ENCODE results near the gene QRICH1.
"Not testable (repeated sequence)": the region's sequence is repeated elsewhere in the genome, so short reads cannot be mapped to it uniquely, and the experiment has no call there.

The QRICH1 gene

DNA sequence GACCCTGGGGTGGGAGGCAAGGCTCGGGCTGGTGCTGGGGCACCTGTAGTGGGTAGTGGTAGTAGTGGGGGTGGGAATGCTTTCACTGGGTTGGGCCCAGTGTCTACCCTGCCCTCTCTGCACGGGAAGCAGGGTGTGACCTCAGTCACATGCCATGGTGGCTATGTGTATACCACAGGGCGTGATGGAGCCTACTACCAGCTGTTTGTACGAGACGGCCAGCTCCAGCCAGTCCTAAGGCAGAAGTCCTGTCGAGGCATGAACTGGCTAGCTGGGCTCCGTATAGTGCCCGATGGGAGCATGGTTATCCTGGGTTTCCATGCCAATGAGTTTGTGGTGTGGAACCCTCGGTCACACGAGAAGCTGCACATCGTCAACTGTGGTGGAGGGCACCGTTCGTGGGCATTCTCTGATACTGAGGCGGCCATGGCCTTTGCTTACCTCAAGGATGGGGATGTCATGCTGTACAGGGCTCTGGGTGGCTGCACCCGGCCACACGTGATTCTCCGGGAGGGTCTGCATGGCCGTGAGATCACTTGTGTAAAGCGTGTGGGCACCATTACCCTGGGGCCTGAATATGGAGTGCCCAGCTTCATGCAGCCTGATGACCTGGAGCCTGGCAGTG is 80.6 kb downstream of the QRICH1 start:
- Histone ChIP-seq H4K20me1 (ENCODE audit: low read depth, low read length) (peaks cover 3% of the 10 kb centered on the region; the same call in 1 of the 2 replicates), H3K4me3 (ENCODE audit: insufficient read depth, low read length, poor library complexity, severe bottlenecking) (no peak overlapping the region), H3K27me3 (ENCODE audit: low read length) (no peaks in the 10 kb centered on the region), H3F3A (ENCODE audit: insufficient read depth) (peaks cover 13% of the 10 kb centered on the region), H3K36me3 (ENCODE audit: low read length) (no peaks in the 10 kb centered on the region), H3K79me2 (ENCODE audit: insufficient read depth, low read length) (peaks cover 29% of the 10 kb centered on the region), H3K4me2 (ENCODE audit: low read depth, low read length, poor library complexity, severe bottlenecking) (no peak overlapping the region), H3K9me3 (ENCODE audit: insufficient read depth, low read length) (no peaks in the 10 kb centered on the region), H3K9ac (ENCODE audit: low read length) (no peak overlapping the region), H2AFZ (ENCODE audit: low read depth, low read length, severe bottlenecking) (no peak overlapping the region), H3K27ac (ENCODE audit: low read depth, low read length) (no peak overlapping the region), H3K9me2 (replicated peaks; ENCODE audit: insufficient read depth, low read length) (no peaks in the 10 kb centered on the region)
- TF ChIP-seq CTCF (IDR thresholded peaks at IDR 0.05; ENCODE audit: insufficient read depth, low read length, poor library complexity, severe bottlenecking) (no peak), EZH2phosphoT487 (conservative IDR thresholded peaks at IDR 0.05; ENCODE audit: low read length) (no peak)

DNA sequence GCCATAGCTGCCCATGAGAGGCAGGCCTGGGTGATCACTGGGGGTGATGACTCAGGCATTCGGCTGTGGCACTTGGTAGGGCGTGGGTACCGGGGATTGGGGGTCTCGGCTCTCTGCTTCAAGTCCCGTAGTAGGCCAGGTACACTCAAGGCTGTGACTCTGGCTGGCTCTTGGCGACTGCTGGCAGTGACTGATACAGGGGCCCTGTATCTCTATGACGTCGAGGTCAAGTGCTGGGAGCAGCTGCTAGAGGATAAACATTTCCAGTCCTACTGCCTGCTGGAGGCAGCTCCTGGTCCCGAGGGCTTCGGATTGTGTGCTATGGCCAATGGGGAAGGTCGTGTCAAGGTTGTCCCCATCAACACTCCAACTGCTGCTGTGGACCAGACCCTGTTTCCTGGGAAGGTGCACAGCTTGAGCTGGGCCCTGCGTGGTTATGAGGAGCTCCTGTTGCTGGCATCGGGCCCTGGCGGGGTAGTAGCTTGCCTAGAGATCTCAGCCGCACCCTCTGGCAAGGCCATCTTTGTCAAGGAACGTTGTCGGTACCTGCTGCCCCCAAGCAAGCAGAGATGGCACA is 81.3 kb downstream of the QRICH1 start:
- Histone ChIP-seq H4K20me1 (ENCODE audit: low read depth, low read length) (peaks cover 6% of the 10 kb centered on the region; the same call in 1 of the 2 replicates), H3K4me2 (ENCODE audit: low read depth, low read length, poor library complexity, severe bottlenecking) (no peak overlapping the region), H3F3A (ENCODE audit: insufficient read depth) (peaks cover 14% of the 10 kb centered on the region), H3K4me3 (ENCODE audit: insufficient read depth, low read length, poor library complexity, severe bottlenecking) (no peak overlapping the region), H3K79me2 (ENCODE audit: insufficient read depth, low read length) (peaks cover 33% of the 10 kb centered on the region), H3K9ac (ENCODE audit: low read length) (no peak overlapping the region), H3K36me3 (ENCODE audit: low read length) (no peaks in the 10 kb centered on the region), H3K9me3 (ENCODE audit: insufficient read depth, low read length) (no peaks in the 10 kb centered on the region), H3K27me3 (ENCODE audit: low read length) (no peaks in the 10 kb centered on the region), H3K27ac (ENCODE audit: low read depth, low read length) (no peak overlapping the region), H3K9me2 (replicated peaks; ENCODE audit: insufficient read depth, low read length) (no peaks in the 10 kb centered on the region), H2AFZ (ENCODE audit: low read depth, low read length, severe bottlenecking) (no peak overlapping the region)
- TF ChIP-seq CTCF (IDR thresholded peaks at IDR 0.05; ENCODE audit: insufficient read depth, low read length, poor library complexity, severe bottlenecking) (no peak), EZH2phosphoT487 (conservative IDR thresholded peaks at IDR 0.05; ENCODE audit: low read length) (no peak)

- peaks cover 33% of the 10 kb centered on the region for H3K79me2 ChIP-seq (ENCODE audit: insufficient read depth, low read length)
- no peak overlapping the region for H3K4me2 ChIP-seq (ENCODE audit: low read depth, low read length, poor library complexity, severe bottlenecking)
- TF ChIP-seq CTCF (IDR thresholded peaks at IDR 0.05; ENCODE audit: insufficient read depth, low read length, poor library complexity, severe bottlenecking) (no peak), EZH2phosphoT487 (conservative IDR thresholded peaks at IDR 0.05; ENCODE audit: low read length) (no peak)
Observed at GRCh38 chr3:49009396-49009795, 84.5 kb downstream of the QRICH1 start.

DNA sequence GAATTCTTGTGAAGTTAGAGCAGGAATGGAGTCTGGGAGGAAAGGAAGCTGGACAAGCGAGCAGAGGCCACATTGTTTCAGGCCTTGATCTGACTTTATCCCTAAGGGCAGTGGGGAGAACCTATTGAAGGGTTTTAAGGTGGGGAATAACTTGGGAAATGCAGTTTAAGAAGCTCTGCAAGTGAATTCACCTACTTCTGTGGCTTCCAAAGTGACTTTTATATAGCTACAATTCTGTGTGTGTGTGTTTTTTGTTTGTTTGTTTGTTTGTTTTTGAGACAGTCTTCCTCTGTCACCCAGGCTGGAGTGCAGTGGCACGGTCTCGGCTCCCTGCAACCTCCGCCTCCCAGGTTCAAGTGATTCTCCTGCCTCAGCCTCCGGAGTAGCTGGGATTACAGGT is 85.2 kb downstream of the QRICH1 start:
- not testable (repeated sequence) for H3F3A ChIP-seq (ENCODE audit: insufficient read depth); H3K9me3 ChIP-seq (ENCODE audit: insufficient read depth, low read length); H3K27me3 ChIP-seq (ENCODE audit: low read length); H4K20me1 ChIP-seq (ENCODE audit: low read depth, low read length); H3K36me3 ChIP-seq (ENCODE audit: low read length); H3K4me3 ChIP-seq (ENCODE audit: insufficient read depth, low read length, poor library complexity, severe bottlenecking); H2AFZ ChIP-seq (ENCODE audit: low read depth, low read length, severe bottlenecking); H3K9me2 ChIP-seq (replicated peaks; ENCODE audit: insufficient read depth, low read length)
- peak overlapping the region; percentile 88 for H3K4me2 ChIP-seq (ENCODE audit: low read depth, low read length, poor library complexity, severe bottlenecking)
- H3K79me2 ChIP-seq (ENCODE audit: insufficient read depth, low read length), result peaks cover 33% of the 10 kb centered on the region
- H3K9ac ChIP-seq (ENCODE audit: low read length), result peak overlapping the region; percentile 99; the same call in 1 of the 2 replicates
- peak overlapping the region; percentile 82; the same call in 1 of the 2 replicates for H3K27ac ChIP-seq (ENCODE audit: low read depth, low read length)

More at GRCh38 chr3:49009396-49009795, 84.5 kb downstream of the QRICH1 start:
- Histone ChIP-seq H4K20me1 (ENCODE audit: low read depth, low read length) (peaks cover 6% of the 10 kb centered on the region; the same call in 1 of the 2 replicates), H3K36me3 (ENCODE audit: low read length) (no peaks in the 10 kb centered on the region), H3K9me2 (replicated peaks; ENCODE audit: insufficient read depth, low read length) (no peaks in the 10 kb centered on the region), H3K27ac (ENCODE audit: low read depth, low read length) (no peak overlapping the region), H3K27me3 (ENCODE audit: low read length) (no peaks in the 10 kb centered on the region), H2AFZ (ENCODE audit: low read depth, low read length, severe bottlenecking) (no peak overlapping the region), H3K4me3 (ENCODE audit: insufficient read depth, low read length, poor library complexity, severe bottlenecking) (no peak overlapping the region), H3F3A (ENCODE audit: insufficient read depth) (peaks cover 7% of the 10 kb centered on the region; the same call in 1 of the 2 replicates), H3K9ac (ENCODE audit: low read length) (no peak overlapping the region), H3K9me3 (ENCODE audit: insufficient read depth, low read length) (no peaks in the 10 kb centered on the region)

All from SU-DHL-6 (cell line).